ENCODE data around the gene ZCCHC13.

ZCCHC13 gene

DNA sequence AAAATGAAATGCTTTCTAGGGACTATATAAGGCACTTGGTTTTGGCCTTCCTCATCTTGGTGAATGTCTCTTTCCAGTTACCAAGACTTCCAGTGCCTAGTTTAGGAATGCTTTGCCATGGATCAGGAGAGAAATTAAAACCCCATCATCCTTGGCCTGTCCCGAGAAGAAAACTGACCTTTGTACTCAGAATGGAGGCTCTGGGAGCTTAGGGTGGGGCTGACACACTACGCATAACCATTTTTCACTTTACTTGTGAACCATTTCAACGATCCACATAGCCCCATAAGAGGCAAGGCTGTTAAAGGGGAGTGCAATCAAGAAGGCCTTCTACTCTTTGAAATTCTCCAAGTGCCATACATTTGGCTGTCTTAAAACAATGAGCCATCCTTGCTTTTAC is 26.7 kb upstream of the ZCCHC13 start:
- no peak overlapping the region for H3K4me3 ChIP-seq (ENCODE audit: low read depth, low read length)
- TF ChIP-seq, protein P1, sequence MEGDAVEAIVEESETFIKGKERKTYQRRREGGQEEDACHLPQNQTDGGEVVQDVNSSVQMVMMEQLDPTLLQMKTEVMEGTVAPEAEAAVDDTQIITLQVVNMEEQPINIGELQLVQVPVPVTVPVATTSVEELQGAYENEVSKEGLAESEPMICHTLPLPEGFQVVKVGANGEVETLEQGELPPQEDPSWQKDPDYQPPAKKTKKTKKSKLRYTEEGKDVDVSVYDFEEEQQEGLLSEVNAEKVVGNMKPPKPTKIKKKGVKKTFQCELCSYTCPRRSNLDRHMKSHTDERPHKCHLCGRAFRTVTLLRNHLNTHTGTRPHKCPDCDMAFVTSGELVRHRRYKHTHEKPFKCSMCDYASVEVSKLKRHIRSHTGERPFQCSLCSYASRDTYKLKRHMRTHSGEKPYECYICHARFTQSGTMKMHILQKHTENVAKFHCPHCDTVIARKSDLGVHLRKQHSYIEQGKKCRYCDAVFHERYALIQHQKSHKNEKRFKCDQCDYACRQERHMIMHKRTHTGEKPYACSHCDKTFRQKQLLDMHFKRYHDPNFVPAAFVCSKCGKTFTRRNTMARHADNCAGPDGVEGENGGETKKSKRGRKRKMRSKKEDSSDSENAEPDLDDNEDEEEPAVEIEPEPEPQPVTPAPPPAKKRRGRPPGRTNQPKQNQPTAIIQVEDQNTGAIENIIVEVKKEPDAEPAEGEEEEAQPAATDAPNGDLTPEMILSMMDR (conservative IDR thresholded peaks at IDR 0.05; ENCODE audit: low read depth, low read length), result no peak
- no peak for DNase-seq (ENCODE audit: low read depth)

DNA sequence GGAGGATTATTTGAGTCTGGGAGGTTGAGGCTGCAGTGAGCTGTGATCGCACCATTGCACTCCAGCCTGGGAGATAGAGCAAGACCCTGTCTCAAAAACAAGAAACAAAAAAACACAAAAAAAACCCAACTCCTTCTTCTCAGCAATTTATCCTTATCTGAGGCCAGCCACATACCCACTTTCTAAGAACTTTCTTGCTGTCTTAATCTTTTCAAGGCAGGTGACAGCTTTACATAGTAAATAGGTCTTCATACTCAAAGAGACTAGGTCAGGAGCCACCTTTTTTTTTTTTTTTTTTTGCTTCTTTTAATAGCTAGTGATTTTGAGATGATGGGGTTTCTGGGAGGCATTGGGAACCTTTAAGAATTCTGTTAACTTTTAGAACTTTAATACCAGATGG is 26.1 kb upstream of the ZCCHC13 start:
- TF ChIP-seq, protein P1 (conservative IDR thresholded peaks at IDR 0.05; ENCODE audit: low read depth, low read length), result no peak

DNA sequence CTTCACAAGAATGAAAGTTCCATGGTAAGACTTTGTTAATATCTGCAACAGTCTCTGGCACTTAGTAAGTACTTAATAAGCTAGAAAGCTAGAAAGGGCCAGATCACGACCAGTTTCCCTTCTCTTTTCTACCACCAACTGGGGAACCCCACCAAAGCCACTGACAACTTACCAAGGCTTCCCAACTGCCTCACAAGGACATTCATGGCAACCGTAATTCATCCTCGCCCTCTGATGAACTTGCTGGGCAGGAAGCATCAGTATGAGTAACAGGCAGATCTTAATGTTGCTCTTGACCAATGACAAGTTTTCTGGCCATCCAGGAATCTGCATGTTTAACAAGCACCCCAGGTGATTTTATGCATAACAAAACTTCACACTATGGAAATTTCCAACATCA is 23.2 kb upstream of the ZCCHC13 start:
- TF ChIP-seq, protein P1 (conservative IDR thresholded peaks at IDR 0.05; ENCODE audit: low read depth, low read length), result no peak
- H3K4me3 ChIP-seq (ENCODE audit: low read depth, low read length), result no peak overlapping the region

More for the DNA sequence above, 26.1 kb upstream of the ZCCHC13 start:
- H3K4me3 ChIP-seq (ENCODE audit: low read depth, low read length), result no peak overlapping the region
- no peak for DNase-seq (ENCODE audit: low read depth)

DNA sequence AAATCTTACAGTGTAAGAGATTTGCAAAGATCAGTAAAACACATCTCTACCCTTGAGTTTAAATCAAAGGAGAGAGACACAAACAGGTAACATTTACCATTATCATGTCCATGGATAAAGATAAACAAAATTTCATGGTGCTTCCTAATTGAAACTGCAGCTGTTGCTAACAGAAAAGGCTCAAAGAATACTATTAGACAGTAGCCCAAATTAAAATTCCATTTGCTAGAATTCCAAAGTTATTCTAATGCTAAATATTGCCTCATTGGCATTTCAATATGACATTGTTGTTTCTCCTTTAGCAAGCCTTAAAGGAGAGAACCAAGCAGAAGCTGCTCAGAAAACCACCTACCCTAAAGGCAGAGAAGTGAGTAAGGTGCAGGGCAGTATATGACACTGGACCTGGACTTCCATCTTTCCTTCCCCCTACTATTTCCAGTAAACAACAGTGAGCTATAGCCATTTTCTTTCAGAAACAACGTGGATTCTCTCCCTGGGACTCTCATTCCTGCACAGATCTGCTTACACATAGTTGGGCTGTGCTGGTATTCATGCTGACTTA is 19.5 kb upstream of the ZCCHC13 start:
- H3K4me3 ChIP-seq (ENCODE audit: low read depth, low read length), result no peak overlapping the region
- TF ChIP-seq, protein P1 (conservative IDR thresholded peaks at IDR 0.05; ENCODE audit: low read depth, low read length), result no peak
- DNase-seq (ENCODE audit: low read depth), result no peak

More for the DNA sequence above, 23.2 kb upstream of the ZCCHC13 start:
- no peak for DNase-seq (ENCODE audit: low read depth)

DNA sequence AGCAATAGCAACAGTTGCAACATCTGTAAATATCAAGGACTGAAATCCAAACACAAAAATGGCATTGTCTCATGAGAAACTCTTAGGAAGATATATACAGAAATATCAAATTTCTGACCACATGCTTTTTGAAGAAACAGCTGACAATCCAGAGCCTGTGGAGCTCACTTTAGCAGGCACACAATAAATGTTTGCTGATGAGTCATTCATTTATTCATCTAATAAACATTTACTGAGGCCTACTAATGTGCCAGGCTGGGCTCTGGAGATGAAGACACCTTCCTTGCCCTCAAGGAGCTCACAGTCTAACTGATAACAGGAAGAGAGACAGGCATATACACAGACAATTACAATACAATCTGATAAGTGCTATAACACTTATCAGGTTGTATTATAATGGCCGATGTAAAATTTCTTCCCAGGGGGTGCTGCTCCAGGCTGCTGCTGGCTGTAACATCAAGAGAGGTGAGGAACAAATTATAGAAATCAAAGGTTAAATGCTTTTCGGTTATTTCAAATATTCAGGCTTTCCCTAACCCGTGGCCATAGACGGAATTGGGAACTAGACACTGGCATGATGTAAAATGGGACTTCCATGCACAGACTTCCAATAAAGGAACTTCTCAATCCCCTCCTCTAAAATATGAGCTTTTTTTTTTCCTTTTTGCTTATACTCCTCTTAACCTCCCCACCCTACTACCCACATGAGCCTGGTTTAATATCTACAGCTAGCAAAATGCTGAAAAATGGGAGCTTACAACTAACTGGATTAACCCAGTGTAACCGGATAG is 16.8 kb upstream of the ZCCHC13 start:
- DNase-seq (ENCODE audit: low read depth), result peak; percentile 79
- no peak overlapping the region for H3K4me3 ChIP-seq (ENCODE audit: low read depth, low read length)
- TF ChIP-seq, protein P1 (conservative IDR thresholded peaks at IDR 0.05; ENCODE audit: low read depth, low read length), result no peak

DNA sequence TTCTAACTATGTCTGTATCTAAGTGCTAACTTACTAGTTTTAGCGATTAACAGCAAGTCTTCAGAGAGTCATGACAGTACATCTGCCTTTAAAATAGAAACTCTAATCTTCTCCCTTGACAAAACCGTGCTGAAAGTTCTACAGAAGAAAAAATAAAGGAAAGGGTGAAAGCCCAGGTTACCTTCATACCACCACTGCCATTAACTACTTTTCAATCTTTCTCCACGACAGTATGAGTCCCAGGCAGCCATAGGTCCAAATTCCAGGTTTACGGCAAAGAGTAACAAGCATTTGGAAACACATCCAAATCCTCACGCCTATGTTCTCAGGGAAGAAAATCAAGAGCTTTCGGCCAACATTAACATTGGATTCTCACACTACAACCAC is 12.4 kb upstream of the ZCCHC13 start:
- no peak for DNase-seq (ENCODE audit: low read depth)
- H3K4me3 ChIP-seq (ENCODE audit: low read depth, low read length), result peak overlapping the region; percentile 77
- TF ChIP-seq, protein P1 (conservative IDR thresholded peaks at IDR 0.05; ENCODE audit: low read depth, low read length), result no peak
